Stimulated activated CD4-positive, alpha-beta T cell treated with anti-CD3 and anti-CD28 coated beads, Interleukin-15, amount 100 ng/mL, for 24 hours (primary cell): ENCODE measurements around the gene SLC29A3.

ENCODE experiments used
- DNase-seq: peaks from one replicate; pipeline ENCODE4 v3.0.0-alpha.2; 2020

Gene SLC29A3

GRCh38 chr10:71395621-71396020, 76.6 kb downstream of the SLC29A3 start:
- no peak for DNase-seq

- DNase-seq = peak; percentile 59
Measured at GRCh38 chr10:71396084-71396710, 77.1 kb downstream of the SLC29A3 start.

- peak; percentile 44 for DNase-seq
Measured at GRCh38 chr10:71396711-71397295, 77.7 kb downstream of the SLC29A3 start, which contains the start of gene CDH23. Gene CDH23, plus strand, starts transcription at chr10:71396920. Its CDS starts 42,912 bp downstream, at chr10:71439832.

GRCh38 chr10:71397296-71398212, 78.5 kb downstream of the SLC29A3 start:
- DNase-seq = peak; percentile 15

- no peak for DNase-seq
Measured at GRCh38 chr10:71398976-71399375, 79.9 kb downstream of the SLC29A3 start.

GRCh38 chr10:71399946-71400345, 80.9 kb downstream of the SLC29A3 start:
- no peak for DNase-seq

- no peak for DNase-seq
Measured at GRCh38 chr10:71401056-71401455, 82.0 kb downstream of the SLC29A3 start.

GRCh38 chr10:71402005-71402404, 82.9 kb downstream of the SLC29A3 start:
- DNase-seq = no peak

- no peak for DNase-seq
Measured at GRCh38 chr10:71404503-71405295, 85.6 kb downstream of the SLC29A3 start.

GRCh38 chr10:71406878-71407277, 87.8 kb downstream of the SLC29A3 start:
- DNase-seq = no peak

- no peak for DNase-seq
Measured at GRCh38 chr10:71408436-71409225, 89.6 kb downstream of the SLC29A3 start.

- DNase-seq = no peak
Measured at GRCh38 chr10:71409516-71410104, 90.6 kb downstream of the SLC29A3 start.
